ENCODE data around the gene LGALS3BP. TPM values are rescaled to one million over a fixed set of nuclear protein-coding genes. Genes with fewer than 3 reads are reported as not detected.

The LGALS3BP gene
- total RNA-seq, 1 donor from 2014 or later, result 10.6 TPM

GRCh38 chr17:79000396-79001189, 20.9 kb upstream of the LGALS3BP start:
- FAIRE-seq, result no peak

GRCh38 chr17:78999947-79000395, 20.2 kb upstream of the LGALS3BP start:
- FAIRE-seq (no peak), DNase-seq (ENCODE audit: low spot score in 2 of 2) (no peak)

More at GRCh38 chr17:79000396-79001189, 20.9 kb upstream of the LGALS3BP start:
- peak in 1 of 2 donors; percentile 16 for DNase-seq (ENCODE audit: low spot score in 2 of 2)

GRCh38 chr17:78999056-78999768, 19.5 kb upstream of the LGALS3BP start:
- no peak for FAIRE-seq

GRCh38 chr17:78998311-78999055, 18.8 kb upstream of the LGALS3BP start:
- peak in 1 of 2 donors; percentile 37 for DNase-seq (ENCODE audit: low spot score in 2 of 2)
- no peak for FAIRE-seq

More at GRCh38 chr17:78999056-78999768, 19.5 kb upstream of the LGALS3BP start:
- DNase-seq (ENCODE audit: low spot score in 2 of 2), result peak in 1 of 2 donors; percentile 10

- FAIRE-seq, result no peak
- no peak for DNase-seq (ENCODE audit: low spot score in 2 of 2)
These were observed 18.2 kb upstream of the LGALS3BP start for GRCh38 chr17:78997881-78998280.

GRCh38 chr17:78997231-78997741, 17.6 kb upstream of the LGALS3BP start:
- FAIRE-seq, result no peak

GRCh38 chr17:78996781-78997201, 17.1 kb upstream of the LGALS3BP start:
- DNase-seq (ENCODE audit: low spot score in 2 of 2) (peak in 1 of 2 donors; percentile 7), FAIRE-seq (no peak)

More at GRCh38 chr17:78997231-78997741, 17.6 kb upstream of the LGALS3BP start:
- DNase-seq (ENCODE audit: low spot score in 2 of 2), result no peak

- DNase-seq (ENCODE audit: low spot score in 2 of 2), result peak in 1 of 2 donors; percentile 70
- FAIRE-seq, result no peak
These were observed 16.2 kb upstream of the LGALS3BP start for GRCh38 chr17:78995761-78996451.

- DNase-seq (ENCODE audit: low spot score in 2 of 2) (peak in 1 of 2 donors; percentile 11), FAIRE-seq (no peak)
These were observed 15.5 kb upstream of the LGALS3BP start for GRCh38 chr17:78995022-78995760.

- no peak for FAIRE-seq
- DNase-seq (ENCODE audit: low spot score in 2 of 2), result peak in 1 of 2 donors; percentile 14
These were observed 14.4 kb upstream of the LGALS3BP start for GRCh38 chr17:78993981-78994671.

- FAIRE-seq (no peak), DNase-seq (ENCODE audit: low spot score in 2 of 2) (peak; percentile 74 to 76)
These were observed 13.7 kb upstream of the LGALS3BP start for GRCh38 chr17:78993241-78993956.

GRCh38 chr17:78992542-78993212, 13.0 kb upstream of the LGALS3BP start:
- FAIRE-seq (no peak), DNase-seq (ENCODE audit: low spot score in 2 of 2) (no peak)

- FAIRE-seq, result no peak
- no peak for DNase-seq (ENCODE audit: low spot score in 2 of 2)
These were observed 12.3 kb upstream of the LGALS3BP start for GRCh38 chr17:78991906-78992532.

GRCh38 chr17:78991017-78991738, 11.5 kb upstream of the LGALS3BP start:
- no peak for DNase-seq (ENCODE audit: low spot score in 2 of 2)
- FAIRE-seq, result no peak

- DNase-seq (ENCODE audit: low spot score in 2 of 2), result no peak
- FAIRE-seq, result no peak
These were observed 10.8 kb upstream of the LGALS3BP start for GRCh38 chr17:78990349-78991016.

GRCh38 chr17:78988152-78988551, 8.4 kb upstream of the LGALS3BP start:
- FAIRE-seq, result no peak
- DNase-seq (ENCODE audit: low spot score in 2 of 2), result no peak
